SJSA1 (cell line): ENCODE results near the gene ANKMY1. TPM values are rescaled to one million over a fixed set of nuclear protein-coding genes. Genes with fewer than 3 reads are reported as not detected.

Experiments
- DNase-seq, 2 experiments: peaks; one replicate each; pipeline ENCODE4 v3.0.0-alpha.2; 2015 to 2020; ENCODE audit warnings: low spot score in 2 of 2, low read depth in 1 of 2
- H3K27ac ChIP-seq: fragments of 250-450 bp; sonication (Bioruptor Pico); 2 replicates; pipeline ENCODE4 v1.5.1; 2020; ENCODE audit warnings: mild to moderate bottlenecking, moderate library complexity
- H3K27me3 ChIP-seq: fragments of 250-450 bp; sonication (Bioruptor Pico); replicated peaks from 2 replicates; pipeline ENCODE4 v1.5.1; 2020; ENCODE audit warnings: mild to moderate bottlenecking, moderate library complexity
- H3K36me3 ChIP-seq: fragments of 250-450 bp; sonication (Bioruptor Pico); 2 replicates; pipeline ENCODE4 v1.5.1; 2020; ENCODE audit warnings: mild to moderate bottlenecking
- H3K4me1 ChIP-seq: fragments of 250-450 bp; sonication (Bioruptor Pico); replicated peaks from 2 replicates; pipeline ENCODE4 v1.6.1; 2021; ENCODE audit warnings: mild to moderate bottlenecking
- H3K4me3 ChIP-seq: fragments of 250-450 bp; sonication (Bioruptor Pico); 2 replicates; pipeline ENCODE4 v1.5.1; 2020; ENCODE audit warnings: mild to moderate bottlenecking
- H3K9me3 ChIP-seq: fragments of 250-450 bp; sonication (Bioruptor Pico); replicated peaks from 2 replicates; pipeline ENCODE4 v1.5.1; 2020; ENCODE audit warnings: mild to moderate bottlenecking
- total RNA-seq: library from RNA; depleted of rRNA; stranded (reverse); fragments of >200 nt; shearing (Covaris generic); gene quantifications from 2 replicates; pipeline ENCODE4 v1.2.3, GENCODE V29; 2014

Gene ANKMY1
- total RNA-seq, 1 experiment from 2014 or later = 8.1 TPM

DNA sequence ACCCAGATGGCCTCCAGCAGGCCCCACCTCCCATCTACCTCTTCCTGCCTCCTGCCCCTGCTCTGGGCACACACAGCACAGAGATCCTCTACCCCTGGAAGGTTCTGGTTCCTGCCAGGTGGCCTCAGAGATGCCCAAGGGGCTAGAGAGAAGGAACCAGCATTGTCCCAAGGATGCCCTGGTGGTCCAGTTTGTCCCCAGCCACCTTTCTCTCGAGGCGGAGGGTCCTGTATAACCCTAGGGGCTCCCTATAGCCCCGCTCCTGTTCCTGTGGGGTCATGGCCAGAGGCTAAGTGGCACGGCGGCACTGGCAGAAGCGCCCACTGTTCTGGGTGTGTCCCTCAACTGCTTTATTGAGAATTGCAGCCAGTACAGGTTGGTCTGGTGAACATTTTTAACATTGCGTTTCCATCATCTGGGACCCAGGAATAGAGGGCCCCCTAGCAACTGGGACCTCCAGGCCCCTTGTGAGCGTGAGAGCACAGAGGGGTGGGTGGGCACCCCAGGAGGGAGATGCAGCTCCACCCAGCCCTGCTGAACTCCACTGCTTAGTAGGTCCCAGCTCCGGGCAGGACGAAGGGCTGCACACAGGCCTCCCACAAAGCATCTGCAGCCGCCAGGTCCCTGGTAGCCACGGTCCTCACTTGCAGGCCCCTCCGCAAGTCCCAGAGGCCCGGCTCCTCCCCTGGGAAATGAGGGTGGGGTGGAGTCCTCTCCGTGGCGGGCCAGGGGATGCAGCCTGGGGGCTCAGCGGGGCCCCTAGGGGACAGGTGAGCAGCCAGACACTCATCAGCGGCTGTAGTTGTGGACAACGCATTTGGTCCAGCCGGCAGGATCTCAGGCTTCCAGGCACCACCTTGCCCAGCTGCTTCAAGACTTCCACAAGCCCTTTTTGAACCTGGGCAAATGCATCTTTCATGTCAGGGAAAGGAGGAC lies 89.2 kb downstream of the ANKMY1 start:
- H3K36me3 ChIP-seq = peaks cover 14% of the 10 kb centered on the region
- H3K27ac ChIP-seq = no peak overlapping the region

DNA sequence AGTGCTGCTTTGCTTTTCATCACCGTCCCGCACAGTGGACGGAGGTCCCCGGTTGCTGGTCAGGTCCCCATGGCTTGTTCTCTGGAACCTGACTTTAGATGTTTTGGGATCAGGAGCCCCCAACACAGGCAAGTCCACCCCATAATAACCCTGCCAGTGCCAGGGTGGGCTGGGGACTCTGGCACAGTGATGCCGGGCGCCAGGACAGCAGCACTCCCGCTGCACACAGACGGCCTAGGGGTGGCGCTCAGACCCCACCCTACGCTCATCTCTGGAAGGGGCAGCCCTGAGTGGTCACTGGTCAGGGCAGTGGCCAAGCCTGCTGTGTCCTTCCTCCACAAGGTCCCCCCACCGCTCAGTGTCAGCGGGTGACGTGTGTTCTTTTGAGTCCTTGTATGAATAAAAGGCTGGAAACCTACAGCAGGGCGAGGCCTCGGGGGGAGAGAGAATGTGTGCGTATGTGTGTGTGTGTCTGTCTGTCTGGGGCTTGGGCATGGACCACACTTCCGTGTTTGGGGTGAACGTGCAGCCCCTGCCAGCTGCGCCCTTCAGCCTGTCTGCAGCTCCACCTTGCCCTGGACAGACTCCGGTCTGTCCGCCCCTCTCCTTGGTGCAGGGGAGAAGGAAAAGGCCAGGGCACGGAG lies 90.0 kb downstream of the ANKMY1 start:
- Histone ChIP-seq H3K4me3 (no peak overlapping the region), H3K9me3 (no peaks in the 10 kb centered on the region), H3K36me3 (peaks cover 14% of the 10 kb centered on the region), H3K4me1 (no peaks in the 10 kb centered on the region), H3K27ac (no peak overlapping the region), H3K27me3 (peaks cover 5% of the 10 kb centered on the region; the same call in 1 of the 2 replicates)
- no peak for DNase-seq

More for the DNA sequence above, 89.2 kb downstream of the ANKMY1 start:
- Histone ChIP-seq H3K27me3 (peaks cover 5% of the 10 kb centered on the region; the same call in 1 of the 2 replicates), H3K9me3 (peaks cover 2% of the 10 kb centered on the region; the same call in 1 of the 2 replicates), H3K4me3 (no peak overlapping the region), H3K4me1 (no peaks in the 10 kb centered on the region)
- peak in 1 of 2 experiments; percentile 40 for DNase-seq

DNA sequence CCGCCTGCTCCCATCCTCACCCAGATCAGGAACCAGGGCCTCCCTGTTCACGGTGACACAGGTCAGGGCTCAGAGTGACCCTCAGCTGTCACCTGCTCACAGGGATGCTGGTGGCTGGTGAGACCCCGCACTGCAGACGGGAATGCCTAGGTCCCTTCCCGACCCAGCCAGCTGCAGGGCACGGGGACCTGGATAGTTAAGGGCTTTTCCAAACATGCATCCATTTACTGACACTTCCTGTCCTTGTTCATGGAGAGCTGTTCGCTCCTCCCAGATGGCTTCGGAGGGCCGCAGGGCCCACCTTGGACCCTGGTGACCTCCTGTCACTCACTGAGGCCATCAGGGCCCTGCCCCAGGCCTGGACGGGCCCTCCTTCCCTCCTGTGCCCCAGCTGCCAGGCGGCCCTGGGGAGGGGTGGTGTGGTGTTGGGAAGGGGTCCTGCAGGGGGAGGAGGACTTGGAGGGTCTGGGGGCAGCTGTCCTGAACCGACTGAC lies 90.6 kb downstream of the ANKMY1 start:
- no peaks in the 10 kb centered on the region for H3K9me3 ChIP-seq
- H3K36me3 ChIP-seq = peaks cover 15% of the 10 kb centered on the region
- no peak overlapping the region for H3K27ac ChIP-seq
- peaks cover 5% of the 10 kb centered on the region; the same call in 1 of the 2 replicates for H3K27me3 ChIP-seq
- peak in 1 of 2 experiments; percentile 39 for DNase-seq
- H3K4me3 ChIP-seq = no peak overlapping the region
- no peaks in the 10 kb centered on the region for H3K4me1 ChIP-seq

DNA sequence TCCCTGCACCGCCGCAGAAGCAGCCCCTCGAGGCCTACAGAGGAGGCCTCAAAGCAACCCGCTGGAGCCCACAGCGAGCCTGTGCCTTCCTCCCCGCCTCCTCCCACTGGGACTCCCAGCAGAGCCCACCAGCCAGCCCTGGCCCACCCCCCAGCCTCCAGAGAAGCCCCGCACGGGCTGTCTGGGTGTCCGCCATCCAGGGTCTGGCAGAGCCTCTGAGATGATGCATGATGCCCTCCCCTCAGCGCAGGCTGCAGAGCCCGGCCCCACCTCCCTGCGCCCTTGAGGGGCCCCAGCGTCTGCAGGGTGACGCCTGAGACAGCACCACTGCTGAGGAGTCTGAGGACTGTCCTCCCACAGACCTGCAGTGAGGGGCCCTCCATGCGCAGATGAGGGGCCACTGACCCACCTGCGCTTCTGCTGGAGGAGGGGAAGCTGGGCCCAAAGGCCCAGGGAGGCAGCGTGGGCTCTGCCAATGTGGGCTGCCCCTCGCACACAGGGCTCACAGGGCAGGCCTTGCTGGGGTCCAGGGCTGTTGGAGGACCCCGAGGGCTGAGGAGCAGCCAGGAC lies 91.1 kb downstream of the ANKMY1 start:
- Histone ChIP-seq H3K36me3 (peaks cover 17% of the 10 kb centered on the region), H3K4me1 (no peaks in the 10 kb centered on the region), H3K27ac (no peak overlapping the region), H3K27me3 (peaks cover 5% of the 10 kb centered on the region; the same call in 1 of the 2 replicates), H3K9me3 (no peaks in the 10 kb centered on the region), H3K4me3 (no peak overlapping the region)
- peak in 1 of 2 experiments; percentile 38 for DNase-seq

DNA sequence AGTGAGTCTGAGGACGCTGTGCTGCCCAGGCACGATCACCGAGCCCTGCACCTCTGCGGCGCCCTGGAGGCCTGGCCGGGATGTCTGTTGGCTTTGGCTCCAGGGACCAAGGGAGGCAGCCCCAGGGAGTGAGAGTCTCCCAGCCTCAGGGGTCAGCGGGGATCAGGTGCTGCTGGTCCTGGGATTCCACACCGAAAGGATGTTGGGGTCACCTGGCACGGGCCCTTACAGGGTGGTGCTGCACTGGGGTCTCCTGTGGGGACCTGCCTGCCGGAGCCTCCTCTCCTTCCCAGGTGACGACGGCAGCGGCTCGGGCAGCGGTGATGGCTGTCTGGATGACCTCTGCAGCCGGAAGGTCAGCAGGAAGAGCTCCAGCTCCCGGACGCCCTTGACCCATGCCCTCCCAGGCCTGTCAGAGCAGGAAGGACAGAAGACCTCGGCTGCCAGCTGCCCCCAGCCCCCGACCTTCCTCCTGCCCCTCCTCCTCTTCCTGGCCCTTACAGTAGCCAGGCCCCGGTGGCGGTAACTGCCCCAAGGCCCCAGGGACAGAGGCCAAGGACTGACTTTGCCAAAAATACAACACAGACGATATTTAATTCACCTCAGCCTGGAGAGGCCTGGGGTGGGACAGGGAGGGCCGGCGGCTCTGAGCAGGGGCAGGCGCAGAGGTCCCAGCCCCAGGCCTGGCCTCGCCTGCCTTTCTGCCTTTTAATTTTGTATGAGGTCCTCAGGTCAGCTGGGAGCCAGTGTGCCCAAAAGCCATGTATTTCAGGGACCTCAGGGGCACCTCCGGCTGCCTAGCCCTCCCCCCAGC lies 91.8 kb downstream of the ANKMY1 start:
- Histone ChIP-seq H3K4me3 (no peak overlapping the region), H3K9me3 (no peaks in the 10 kb centered on the region), H3K27ac (no peak overlapping the region)

DNA sequence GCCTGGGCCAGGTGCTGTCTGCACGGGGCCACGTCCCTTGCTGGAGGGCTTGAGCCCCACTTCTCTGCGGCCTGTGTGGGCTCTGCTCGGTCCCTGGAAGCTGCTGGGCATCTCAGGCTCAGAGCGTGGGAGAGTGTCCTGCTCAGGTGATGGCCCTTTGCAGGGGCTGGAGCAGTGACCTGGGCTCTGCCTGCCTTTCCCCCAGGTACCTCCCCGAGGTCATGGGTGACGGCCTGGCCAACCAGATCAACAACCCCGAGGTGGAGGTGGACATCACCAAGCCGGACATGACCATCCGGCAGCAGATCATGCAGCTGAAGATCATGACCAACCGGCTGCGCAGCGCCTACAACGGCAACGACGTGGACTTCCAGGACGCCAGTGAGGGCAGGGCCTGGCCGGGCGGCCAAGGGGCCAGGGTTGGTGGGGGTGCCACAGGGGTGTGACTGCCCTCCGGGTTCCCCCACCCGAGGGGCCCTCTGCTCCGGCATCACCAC lies 92.5 kb downstream of the ANKMY1 start:
- Histone ChIP-seq H3K27ac (no peak overlapping the region), H3K4me3 (no peak overlapping the region)
- DNase-seq = peak in 1 of 2 experiments; percentile 43

More for the DNA sequence above, 91.8 kb downstream of the ANKMY1 start:
- Histone ChIP-seq H3K27me3 (peaks cover 5% of the 10 kb centered on the region; the same call in 1 of the 2 replicates), H3K4me1 (no peaks in the 10 kb centered on the region), H3K36me3 (peaks cover 17% of the 10 kb centered on the region)
- DNase-seq = peak in 1 of 2 experiments; percentile 35

DNA sequence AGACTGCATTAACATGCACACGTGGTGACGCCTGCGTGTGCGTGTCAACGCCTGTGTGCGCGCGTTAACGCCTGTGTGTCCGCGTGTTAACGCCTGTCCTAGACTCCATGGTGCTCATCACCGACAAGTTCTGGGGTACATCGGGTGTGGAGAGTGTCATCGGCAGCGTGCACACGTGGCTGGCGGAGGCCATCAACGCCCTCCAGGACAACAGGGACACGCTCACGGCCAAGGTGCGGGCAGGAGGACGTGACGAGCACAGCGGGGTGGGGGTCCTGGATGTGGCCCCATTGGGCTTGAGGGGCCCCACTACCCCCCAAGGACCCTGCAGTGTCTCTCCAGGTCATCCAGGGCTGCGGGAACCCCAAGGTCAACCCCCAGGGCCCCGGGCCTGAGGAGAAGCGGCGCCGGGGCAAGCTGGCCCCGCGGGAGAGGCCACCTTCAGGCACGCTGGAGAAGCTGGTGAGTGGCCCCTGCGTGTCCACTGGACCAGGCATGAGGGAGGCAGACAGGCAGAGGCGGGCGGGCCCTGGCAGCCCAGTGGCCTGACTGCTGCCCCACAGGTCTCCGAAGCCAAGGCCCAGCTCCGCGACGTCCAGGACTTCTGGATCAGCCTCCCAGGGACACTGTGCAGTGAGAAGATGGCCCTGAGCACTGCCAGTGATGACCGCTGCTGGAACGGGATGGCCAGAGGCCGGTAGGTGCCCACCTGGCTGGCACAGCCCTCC lies 93.1 kb downstream of the ANKMY1 start:
- peaks cover 17% of the 10 kb centered on the region for H3K36me3 ChIP-seq
- H3K27me3 ChIP-seq = 0 out of 2 replicates have a peak, but pooled peaks cover 5% of the 10 kb centered on the region
- H3K4me1 ChIP-seq = no peaks in the 10 kb centered on the region
- no peaks in the 10 kb centered on the region for H3K9me3 ChIP-seq
- H3K27ac ChIP-seq = no peak overlapping the region
- H3K4me3 ChIP-seq = no peak overlapping the region
- peak in 1 of 2 experiments; percentile 42 for DNase-seq

More for the DNA sequence above, 92.5 kb downstream of the ANKMY1 start:
- H3K9me3 ChIP-seq = no peaks in the 10 kb centered on the region
- H3K36me3 ChIP-seq = peaks cover 17% of the 10 kb centered on the region
- H3K27me3 ChIP-seq = peaks cover 5% of the 10 kb centered on the region; the same call in 1 of the 2 replicates
- no peaks in the 10 kb centered on the region for H3K4me1 ChIP-seq

DNA sequence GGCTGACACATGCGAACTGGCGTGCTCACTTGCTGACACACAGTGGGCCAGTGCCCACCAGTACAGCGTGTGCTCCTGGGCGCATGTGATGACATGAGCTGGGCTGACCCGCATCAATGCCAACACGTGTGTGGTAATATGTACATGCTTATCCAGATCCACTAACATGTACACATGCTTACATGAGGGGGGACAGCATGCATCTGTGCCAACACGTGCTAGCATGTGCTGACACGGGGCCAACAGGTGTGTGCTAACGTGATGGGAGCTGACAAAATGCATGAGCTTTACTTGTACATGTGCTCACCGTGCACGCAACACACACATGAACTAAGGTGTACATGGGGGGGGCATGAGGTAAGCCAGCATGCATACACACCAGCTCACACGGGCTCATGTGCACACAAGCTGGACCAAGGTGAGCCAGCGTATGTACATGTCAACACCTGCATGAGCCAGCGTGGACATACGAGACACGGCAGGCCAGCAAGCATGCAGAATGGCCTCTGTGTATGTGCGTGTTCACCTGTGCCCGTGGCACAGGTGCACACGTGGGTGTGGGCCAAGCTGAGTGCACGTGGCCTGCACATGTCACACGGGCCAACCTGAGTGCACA lies 93.8 kb downstream of the ANKMY1 start:
- peak in 1 of 2 experiments; percentile 38 for DNase-seq
- H3K36me3 ChIP-seq = peaks cover 17% of the 10 kb centered on the region
- H3K9me3 ChIP-seq = no peaks in the 10 kb centered on the region
- H3K4me1 ChIP-seq = no peaks in the 10 kb centered on the region
- H3K4me3 ChIP-seq = no peak overlapping the region
- no peak overlapping the region for H3K27ac ChIP-seq
- H3K27me3 ChIP-seq = no peaks in the 10 kb centered on the region

DNA sequence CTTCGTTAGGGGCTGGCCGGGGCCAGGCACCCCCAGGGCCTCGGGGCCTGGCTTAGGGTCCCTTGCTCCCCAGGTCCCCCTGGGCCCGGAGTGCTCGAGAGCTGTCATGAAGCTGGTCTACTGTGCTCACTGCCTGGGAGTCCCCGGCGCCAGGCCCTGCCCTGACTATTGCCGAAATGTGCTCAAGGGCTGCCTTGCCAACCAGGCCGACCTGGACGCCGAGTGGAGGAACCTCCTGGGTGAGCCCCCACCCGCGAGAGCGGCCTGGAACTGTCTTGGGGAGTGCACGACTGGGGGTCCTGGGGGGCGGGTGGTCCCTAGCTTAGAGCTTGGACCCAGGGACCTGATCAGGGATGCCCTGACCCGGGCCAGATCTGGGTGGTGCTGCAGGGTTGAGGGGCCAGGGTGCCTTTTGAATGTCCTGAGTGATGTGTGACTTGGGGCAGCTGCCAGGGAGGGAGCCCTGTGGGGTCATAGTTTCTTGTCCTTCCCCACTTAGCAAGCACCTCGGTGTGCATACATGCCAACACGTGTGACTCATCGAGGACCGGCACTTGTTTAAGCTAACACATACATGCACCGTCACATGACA lies 94.4 kb downstream of the ANKMY1 start:
- Histone ChIP-seq H3K4me1 (no peaks in the 10 kb centered on the region), H3K27me3 (no peaks in the 10 kb centered on the region), H3K9me3 (no peaks in the 10 kb centered on the region), H3K27ac (no peak overlapping the region), H3K36me3 (peaks cover 17% of the 10 kb centered on the region), H3K4me3 (no peak overlapping the region)
- peak in 1 of 2 experiments; percentile 35 for DNase-seq

DNA sequence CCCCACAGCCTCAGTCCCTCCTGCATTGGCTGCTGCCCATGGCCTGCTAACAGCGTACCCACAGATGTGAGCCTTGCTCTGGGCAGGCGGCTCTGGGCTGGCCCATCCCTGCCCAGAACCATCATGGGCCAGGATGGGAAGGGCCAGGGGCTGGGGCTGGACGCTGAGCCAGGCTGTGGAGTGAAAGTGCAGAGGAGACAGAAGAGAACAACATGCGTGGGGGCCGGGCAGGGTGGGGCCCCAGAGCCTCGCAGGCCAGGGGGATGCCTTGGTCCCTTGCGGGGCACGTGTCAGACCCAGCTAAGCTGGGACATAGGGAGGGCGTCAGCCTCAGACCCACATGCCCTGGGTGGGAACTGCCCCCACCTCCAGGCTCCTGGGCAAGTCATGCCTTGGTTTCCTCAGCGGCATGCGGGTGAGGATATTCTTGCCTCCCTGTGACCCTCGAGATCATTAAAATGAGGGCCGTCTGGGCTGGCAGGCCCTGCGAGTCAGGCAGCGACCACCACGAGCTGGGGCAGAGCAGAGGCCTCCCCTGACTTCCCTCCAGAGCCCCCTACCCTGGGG lies 95.0 kb downstream of the ANKMY1 start:
- H3K9me3 ChIP-seq = no peaks in the 10 kb centered on the region
- peaks cover 17% of the 10 kb centered on the region for H3K36me3 ChIP-seq
- no peaks in the 10 kb centered on the region for H3K27me3 ChIP-seq
- no peak overlapping the region for H3K27ac ChIP-seq
- DNase-seq = no peak
- no peak overlapping the region for H3K4me3 ChIP-seq
- no peaks in the 10 kb centered on the region for H3K4me1 ChIP-seq

DNA sequence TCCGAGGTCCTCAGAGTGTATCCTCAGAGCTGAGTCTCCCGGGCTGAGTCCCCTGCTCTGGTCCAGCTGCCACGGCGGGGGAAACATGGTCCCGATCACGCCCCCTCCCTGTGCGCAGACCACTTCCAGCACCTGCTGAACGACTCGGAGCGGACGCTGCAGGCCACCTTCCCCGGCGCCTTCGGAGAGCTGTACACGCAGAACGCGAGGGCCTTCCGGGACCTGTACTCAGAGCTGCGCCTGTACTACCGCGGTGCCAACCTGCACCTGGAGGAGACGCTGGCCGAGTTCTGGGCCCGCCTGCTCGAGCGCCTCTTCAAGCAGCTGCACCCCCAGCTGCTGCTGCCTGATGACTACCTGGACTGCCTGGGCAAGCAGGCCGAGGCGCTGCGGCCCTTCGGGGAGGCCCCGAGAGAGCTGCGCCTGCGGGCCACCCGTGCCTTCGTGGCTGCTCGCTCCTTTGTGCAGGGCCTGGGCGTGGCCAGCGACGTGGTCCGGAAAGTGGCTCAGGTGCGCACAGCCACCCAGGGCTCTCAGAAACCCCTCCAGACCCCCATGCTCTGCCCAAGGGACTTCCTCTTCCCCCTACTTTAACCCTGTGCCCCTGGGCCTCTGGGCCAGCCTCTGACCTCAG lies 95.6 kb downstream of the ANKMY1 start:
- Histone ChIP-seq H3K9me3 (no peaks in the 10 kb centered on the region), H3K4me3 (no peak overlapping the region), H3K36me3 (peaks cover 17% of the 10 kb centered on the region), H3K27ac (no peak overlapping the region), H3K4me1 (no peaks in the 10 kb centered on the region), H3K27me3 (no peaks in the 10 kb centered on the region)
- peak in 1 of 2 experiments; percentile 42 for DNase-seq
